SK-N-DZ (cell line): ENCODE data around the gene IFI6.
"Not testable (repeated sequence)": the region's sequence is repeated elsewhere in the genome, so short reads cannot be mapped to it uniquely, and the experiment has no call there.

Experiments used
- DNase-seq: peaks from one replicate; pipeline ENCODE4 v3.0.0-alpha.2; 2015; ENCODE audit warnings: low spot score
- small RNA-seq, 2 experiments: library from RNA; depleted of rRNA; stranded (forward); fragments of <200 nt; gene quantifications; one replicate each; pipeline ENCODE3, GENCODE V24; 2014

The IFI6 gene

DNA sequence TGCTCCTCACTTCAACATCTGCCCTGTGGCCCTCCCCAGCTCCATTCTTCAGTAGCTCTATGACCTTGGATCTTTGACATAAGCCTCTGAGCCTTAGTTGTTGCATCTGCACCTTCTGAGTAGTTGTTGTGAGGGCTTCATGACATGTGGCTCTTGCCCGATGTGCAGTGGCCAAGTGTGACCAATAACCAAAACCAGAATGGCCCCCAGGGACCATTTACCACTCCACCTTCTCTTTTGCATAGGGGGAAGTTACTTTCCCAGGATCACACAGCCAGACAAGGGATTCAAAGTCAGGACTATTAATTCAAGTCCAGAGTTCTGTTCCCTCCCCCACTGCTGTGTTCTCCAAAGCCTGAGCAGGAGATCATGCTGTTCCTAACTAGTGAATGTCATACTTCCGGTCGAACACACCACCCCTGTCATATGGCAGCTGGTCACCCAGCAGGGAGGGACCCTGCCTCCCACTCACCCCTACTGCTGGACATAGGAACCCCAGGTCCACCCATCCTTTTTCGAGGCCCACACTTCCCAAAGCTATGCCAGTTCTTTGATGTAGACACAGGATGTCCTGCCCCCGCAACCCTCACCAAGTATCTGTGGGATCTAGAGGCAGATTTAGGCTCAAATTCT is 41.0 kb downstream of the IFI6 start:
- DNase-seq, result no peak

DNA sequence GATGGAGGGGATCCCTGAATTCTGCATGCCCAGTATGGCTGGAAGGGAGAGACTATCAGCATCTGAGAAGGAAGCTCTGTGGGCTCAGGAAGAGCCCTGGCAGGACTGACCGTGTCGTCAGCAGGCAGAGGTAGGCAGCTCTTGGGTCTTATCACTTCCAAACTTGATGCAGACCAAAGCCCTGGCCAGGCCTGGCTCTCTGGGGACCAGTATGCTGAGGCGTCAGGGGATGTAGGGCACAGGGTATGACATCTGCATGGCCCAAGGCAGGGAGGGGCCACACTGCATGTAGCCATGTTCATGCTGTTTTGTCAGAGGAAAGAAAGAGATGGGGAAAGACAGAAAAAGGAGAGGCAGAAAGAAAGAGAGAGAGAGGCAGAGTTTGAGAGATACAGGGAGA is 43.3 kb downstream of the IFI6 start:
- DNase-seq, result no peak

DNA sequence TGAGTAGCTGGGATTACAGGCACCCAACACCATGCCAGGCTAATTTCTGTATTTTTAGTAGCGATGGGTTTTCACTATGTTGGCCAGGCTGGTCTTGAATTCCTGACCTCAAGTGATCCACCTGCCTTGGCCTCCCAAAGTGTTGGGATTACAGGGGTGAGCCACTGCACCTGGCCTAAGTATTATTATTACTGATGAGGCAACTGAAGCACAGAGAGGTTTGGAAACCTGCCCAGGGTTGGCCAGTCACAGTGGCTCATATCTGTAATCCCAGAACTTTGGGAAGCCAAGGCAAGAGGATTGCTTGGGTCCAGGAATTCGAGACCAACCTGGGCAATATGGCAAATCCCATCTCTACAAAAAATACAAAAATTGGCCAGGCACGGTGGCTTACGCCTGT is 44.3 kb downstream of the IFI6 start:
- DNase-seq, result not testable (repeated sequence)

DNA sequence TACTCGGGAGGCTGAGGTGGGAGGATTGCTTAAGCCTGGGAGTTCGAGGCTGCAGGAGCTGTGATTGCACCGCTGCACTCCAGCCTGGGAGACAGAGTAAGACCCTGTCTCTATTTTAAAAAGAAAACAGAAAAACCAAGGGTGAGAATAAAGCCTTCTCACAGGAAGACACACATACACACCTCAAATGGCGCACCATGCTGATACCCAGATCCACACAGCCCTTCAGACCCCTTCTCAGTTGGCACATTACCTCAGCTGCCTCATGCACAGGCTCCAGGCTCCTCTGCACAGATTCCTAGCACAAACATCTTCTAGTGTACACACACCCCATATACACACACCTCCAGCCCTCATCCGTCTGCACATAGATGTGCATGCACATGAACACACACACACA is 44.9 kb downstream of the IFI6 start:
- DNase-seq, result no peak

DNA sequence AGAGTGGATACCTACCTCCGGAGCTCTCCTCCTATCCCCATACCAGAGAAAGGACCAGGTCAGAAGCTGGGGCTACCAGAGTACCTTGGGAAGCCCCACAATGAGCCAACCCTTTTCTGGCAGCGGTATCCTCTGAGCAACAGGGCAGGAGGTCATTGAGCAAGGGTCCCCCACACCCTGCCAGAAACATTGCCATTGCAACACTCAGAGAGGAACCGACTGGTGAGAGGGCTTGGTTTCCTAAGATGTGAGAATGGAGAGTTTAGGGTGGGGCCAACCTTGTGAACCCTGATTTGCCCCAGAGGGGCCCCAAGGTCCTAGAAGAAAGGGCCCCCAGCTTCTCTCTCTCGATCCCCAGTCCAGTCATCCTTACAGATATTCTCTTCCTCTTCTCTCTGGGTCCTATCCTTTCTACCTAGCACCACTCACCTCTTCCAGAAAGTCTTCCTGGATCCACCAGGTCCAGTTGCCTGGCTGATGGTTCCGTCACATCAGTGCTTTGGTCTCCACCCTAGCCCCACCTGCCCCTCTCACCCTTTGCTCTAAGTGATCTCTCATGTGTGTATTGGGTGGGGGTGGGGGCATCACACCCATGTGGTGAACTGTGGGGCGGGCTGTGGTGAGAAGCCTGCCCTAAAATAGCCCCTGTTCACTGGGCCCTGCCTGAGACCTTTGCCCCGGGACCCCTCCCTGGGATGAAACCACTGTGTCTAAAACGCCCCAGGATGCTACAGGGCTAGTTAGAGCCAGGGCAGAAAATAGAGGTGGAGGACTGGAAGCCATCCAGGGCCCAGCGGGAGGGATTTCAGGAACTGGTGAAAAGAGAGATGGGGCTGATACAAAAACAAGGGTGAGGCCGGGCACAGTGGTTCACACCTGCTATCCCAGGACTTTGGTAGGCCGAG is 45.7 kb downstream of the IFI6 start:
- no peak for DNase-seq

DNA sequence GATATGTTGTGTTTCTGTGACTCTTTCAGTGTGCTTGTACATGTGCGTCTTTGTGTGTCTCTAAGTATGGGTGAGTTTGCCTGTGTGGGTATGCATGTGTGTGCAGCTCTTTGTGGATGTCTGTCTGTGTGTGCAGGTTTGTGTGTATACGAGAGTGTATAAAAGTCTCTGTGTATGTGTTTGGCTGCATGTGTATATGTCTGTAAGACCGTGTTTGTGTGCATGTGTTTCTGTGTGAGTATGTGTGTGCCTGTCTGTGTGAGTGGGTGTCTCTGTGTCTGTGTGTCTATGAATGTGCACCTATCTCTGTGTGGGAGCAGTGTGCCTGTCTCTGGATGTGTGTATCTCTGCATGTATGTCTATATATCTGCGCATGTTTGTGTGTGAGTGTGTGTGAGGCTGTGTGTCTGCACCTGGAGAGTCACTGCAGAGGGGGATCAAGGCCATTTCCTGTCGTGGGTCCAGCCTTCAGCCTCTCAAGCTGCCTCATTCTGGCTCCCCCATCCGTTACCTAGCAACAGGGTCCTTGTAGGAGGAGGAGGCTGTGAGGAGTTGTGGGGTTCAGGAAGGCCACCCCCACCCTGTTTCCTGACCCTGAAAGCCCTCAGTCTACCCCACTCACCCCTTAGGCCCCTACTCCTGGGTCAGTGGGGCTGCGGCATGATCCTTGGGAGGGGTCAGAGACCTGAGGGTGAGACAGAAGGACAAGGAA is 47.4 kb downstream of the IFI6 start:
- DNase-seq, result no peak

DNA sequence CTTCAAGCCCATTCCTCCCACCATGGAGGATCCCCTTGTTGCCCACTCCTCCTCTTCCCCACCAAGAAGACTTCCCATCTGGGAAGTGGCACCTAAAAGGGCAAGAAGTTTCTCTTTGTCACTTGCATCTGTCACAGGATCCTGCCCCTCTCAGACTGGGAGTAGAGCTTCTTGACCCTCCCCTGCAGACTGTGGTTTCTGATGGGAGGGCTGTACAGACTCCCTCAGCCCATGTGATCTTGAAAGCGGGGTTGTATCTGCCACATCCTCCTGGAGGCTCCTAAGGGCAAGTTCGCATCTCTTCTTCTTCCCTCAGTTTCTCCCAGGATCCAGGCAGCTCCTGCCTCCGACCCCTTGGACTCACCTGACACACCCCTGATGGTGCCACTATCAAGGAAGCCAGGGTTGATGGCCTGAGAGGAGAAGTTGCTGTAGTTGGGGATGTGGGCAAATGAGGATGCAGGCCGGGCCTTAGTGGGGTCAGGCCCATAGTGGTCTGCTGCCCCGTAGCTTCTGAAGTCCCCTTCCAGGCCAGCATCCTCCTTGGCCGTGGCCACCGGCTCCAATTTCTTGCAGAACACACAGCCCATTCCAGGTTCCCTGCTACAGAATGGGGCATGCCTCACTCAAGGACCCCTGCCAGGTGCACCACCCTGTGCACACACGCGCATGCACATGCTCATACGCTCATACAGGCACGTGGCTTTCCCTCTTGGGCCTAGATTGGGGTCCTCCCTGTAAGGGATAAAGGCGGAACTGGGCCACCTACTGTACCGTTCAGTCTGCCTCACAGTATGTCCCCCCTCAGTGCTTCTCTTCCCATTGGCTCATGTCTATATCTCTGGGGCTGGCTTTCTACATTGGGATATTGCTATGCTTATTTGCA is 48.4 kb downstream of the IFI6 start:
- DNase-seq, result no peak

DNA sequence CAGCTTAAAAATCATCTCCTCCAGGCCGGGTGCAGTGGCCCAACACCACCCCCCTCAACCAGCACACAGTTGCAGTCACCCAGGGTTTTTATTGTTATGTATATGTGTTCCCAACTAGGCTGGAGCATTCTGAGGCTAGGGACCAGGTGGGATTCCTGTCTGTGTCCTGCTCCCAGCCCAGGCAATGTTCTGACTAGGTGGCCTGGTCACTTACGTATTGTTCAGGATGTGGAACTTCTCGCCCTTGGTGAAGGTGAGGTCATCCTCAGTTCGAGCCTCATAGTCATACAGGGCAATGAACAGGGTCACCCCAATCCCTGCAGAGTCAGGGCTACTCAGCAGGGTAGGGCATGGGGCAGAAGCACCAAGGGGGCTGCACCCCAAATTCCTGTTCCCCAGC is 49.2 kb downstream of the IFI6 start:
- no peak for DNase-seq

DNA sequence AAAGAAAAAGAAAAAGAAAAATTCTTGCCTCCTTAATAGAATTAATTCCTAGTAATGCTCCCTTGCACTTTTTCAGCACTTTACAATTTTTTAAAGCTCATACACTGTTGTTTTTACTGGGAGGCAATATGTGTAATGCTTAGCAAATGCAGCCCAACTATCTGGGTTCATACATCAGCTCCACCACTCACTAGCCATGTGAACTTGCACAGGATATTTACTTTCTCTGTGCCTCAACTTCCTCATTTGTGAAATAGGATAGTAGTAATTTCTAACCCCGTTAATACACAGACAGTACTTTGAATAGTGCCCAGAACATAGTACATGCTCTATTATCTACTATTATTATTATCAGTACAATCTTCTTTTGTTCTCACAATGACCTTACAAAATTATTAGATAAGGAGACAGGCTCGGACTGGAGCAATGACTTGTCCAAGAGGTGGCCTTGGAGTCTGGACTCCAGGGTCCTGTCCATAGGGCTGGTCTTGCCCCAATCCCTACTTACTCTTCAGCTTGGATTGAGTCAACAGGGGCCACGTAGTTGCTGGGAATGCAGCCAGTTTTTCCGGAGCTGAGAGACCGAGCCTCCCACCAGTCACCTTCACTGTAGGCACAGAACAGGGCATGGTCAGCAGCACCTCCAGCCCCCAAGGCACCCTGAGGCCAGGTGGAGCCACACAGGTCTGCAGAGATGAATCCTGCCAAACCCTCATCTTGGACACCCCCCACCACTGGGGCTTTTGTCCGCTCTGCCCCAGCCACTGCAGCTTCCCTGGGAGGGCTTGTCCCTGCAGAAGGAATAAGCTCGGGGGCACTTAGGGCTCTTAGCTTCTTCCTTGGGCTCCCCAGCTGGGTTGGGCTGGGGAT is 50.7 kb downstream of the IFI6 start:
- no peak for DNase-seq

DNA sequence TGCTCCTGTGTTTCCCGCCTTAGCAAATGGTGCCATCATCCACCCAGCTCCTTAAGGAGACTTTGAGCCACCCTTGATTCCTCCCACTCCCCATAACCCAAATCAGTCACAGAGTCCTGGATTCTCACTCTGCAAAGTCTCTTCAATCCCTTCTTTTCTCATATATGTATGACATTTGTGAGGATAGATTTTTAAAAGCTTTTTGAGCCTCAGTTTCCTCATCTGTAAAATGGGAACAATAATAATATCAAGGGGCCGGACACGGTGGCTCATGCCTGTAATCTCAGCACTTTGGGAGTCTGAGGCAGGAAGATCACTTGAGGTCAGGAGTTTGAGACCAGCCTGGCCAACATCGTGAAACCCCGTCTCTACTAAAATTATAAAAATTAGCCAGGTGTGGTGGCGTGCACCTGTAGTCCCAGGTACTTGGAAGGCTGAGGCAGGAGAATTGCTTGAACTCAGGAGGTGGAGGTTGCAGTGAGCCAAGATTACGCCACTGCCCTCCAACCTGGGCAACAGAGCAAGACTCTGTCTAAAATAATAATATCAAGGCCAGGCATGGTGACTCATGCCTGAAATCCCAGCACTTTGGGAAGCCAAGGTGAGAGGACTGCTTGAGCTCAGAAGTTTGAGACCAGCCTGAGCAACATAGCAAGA is 52.1 kb downstream of the IFI6 start:
- not testable (repeated sequence) for DNase-seq

DNA sequence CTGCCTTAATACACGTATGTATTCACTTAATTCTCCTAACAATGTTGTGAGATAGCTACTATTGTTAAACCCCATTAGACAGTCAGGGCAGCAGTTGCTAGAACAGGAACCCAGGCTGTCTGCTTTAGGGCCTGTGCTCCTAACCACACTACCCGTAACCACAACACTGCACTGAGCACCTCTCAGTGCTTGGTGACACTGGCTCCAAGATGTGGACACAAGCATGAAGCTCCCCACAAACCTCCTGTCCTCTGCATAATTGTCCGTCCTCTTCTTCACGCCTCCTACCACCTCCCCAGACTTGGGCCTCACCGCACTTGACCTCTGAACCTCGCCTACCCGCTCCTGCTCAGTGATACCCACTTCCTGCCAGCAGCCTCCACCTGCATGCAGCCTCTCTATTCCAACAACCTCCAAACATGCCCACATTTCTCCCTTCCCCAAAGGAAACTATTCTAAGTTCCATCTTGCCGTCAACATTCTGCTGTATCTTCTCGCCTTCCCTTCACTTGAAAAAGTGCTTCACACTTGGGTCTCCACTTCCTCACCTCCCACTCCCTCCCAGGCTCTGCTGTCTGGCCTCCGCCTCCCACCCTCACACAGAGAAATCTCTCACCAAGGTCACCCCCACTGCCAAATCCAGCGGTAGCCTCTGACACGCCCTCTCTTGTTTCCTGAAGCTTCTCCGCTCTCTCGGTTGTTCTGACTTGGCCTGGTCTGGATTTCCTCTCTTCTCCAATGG is 53.5 kb downstream of the IFI6 start:
- no peak for DNase-seq

DNA sequence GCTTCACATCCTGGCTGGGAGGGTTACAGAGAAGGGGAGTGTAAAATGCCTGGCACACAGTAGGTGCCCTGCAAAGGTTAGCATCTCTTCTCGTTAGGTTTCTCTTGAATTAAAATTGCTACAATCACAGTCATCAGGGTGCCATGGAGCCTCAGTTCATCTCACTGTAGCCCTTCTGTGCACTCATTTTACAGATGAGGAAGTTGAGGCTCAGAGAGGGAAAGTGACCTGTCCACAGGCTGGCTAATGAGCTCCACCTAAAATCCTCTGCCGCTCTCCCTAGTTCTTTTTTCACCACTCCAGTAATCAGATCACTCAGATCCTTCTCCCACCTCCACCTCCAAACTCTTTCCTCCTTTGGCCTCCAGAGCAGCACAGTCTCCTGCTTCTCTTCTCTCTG is 54.6 kb downstream of the IFI6 start:
- DNase-seq, result no peak

DNA sequence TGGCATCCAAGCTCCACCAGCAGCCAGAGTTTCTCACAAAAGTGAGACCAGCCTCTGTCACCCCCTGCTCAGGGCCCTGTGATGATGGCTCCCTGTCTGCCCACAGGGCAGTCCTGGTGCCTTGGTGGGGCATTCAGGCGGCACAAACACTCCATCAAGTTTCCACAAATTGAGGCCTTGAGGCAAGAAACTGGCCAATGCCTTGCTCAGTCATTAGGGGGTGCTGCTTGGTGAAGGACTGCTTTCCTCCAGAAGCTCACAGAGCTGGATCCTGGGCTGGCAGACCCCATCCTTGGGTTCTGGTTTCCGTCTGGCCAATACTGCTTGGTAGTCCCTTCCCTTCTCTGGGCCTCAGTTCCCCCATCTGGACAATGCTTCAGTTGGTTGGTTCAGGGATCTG is 55.6 kb downstream of the IFI6 start:
- DNase-seq, result no peak

Small RNAs within 50 kb of the gene (small RNA-seq; reads per million reads assigned to genes)
- gene AL031729.1 (0 to 0.04 reads per million in 2 experiments), gene RNU6-424P (0 reads per million in 2 experiments), gene RNU6-949P (0 to 0.03 reads per million in 2 experiments)
